ENCODE measurements around the gene RPP14. TPM values are rescaled to one million over a fixed set of nuclear protein-coding genes. Genes with fewer than 3 reads are reported as not detected.
"Not testable (repeated sequence)": the region's sequence is repeated elsewhere in the genome, so short reads cannot be mapped to it uniquely, and the experiment has no call there.

The RPP14 gene
- 17.0 and 25.1 TPM in 2 replicates for total RNA-seq (2014; rRNA removed; shearing (Covaris generic))

DNA sequence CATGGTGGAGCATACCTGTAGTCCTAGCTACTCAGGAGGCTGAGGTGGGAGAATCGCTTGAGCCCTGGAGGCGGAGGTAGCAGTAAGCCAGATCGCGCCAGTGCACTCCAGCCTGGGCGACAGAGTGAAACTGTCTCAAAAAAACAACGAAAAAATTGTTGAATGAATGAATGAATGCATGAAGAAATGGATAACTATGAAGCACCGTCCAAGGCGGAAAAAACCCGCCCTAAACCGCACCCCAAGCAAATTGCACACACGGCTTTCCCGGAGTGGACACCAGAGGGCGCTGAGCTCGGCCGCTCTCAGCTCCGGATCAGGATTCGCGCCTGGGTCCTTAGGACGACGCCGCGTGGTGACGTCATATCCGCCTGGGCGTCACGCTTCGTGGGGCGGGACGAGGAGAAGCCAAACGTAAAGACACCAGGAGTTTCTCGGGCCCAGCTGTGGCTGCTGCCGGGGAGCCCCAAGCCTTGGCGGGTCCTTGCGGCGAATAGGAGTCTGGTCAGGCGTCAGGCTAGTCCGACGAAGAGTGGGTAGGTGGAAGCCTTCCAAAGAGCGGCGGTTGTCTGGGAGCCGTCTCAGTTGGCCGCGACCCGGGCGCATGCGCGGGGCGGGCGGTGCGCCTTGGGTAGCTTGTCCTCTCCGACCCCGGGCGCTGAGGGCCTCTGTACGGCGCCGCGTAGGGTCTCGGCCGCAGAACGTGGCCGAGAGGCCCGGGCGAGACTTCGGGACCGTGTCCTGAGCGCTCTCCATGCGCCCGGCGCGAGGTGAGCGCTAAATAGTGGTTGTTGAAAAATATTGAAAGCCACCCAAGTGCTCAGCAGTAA, at the start of gene RPP14, which contains the start of gene HTD2:
Gene RPP14 (plus strand): TSS at position 364 of the 830 bp plus-strand sequence. CDS start 4,085 bp downstream, outside the sequence.
Gene HTD2 (plus strand): TSS at position 639 of the 830 bp plus-strand sequence. CDS start 11,094 bp downstream, outside the sequence.
- DNase-seq (ENCODE audit: low spot score), result peak; percentile 96
- in situ Hi-C loops (cut with HindIII; ENCODE audit: low sequenced_read_pairs), result loop anchor here (10.0 kb wide), 1 partner anchor 111 kb away; no protein-coding TSS in a partner anchor

GRCh38 chr3:58256511-58256910, 49.5 kb upstream of the RPP14 start:
- in situ Hi-C loops (cut with HindIII; ENCODE audit: low sequenced_read_pairs), result no loop called here
- DNase-seq (ENCODE audit: low spot score), result no peak

DNA sequence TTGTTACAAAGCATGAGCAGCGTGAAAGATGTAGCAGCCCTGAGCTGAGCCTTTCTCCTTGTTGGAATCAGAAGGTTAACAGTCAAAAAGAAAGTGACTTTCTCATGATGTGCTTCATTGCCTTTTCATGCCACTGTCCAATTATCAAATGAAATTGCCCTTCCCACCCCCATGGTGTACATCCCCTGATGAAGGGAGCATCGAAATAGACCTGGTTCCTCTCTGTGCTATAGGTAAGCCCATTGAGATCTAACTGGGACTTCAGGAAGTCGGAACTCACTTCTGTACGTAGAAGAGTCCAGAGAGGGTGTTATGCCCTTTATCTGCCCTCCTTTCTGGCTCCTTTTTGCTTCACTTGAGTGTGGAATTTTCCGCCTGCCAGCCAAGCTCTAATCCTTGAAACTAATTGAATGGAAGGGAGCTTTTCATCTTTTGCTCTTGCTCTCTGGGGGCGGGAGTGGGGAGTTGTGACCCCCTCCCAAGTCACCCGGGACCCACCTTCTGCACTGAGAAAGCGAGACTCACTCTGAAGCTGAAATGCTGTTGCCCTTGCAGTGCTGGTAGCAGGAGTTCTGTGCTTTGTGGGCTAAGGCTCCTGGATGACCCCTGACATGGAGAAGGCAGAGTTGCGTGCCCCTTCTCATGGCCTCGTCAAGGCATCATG, 47.5 kb upstream of the RPP14 start:
- DNase-seq (ENCODE audit: low spot score), result no peak
- in situ Hi-C loops (cut with HindIII; ENCODE audit: low sequenced_read_pairs), result no loop called here

GRCh38 chr3:58260261-58260731, 45.7 kb upstream of the RPP14 start:
- peak; percentile 89 for DNase-seq (ENCODE audit: low spot score)

GRCh38 chr3:58260733-58261132, 45.3 kb upstream of the RPP14 start:
- peak; percentile 86 for DNase-seq (ENCODE audit: low spot score)
- in situ Hi-C loops (cut with HindIII; ENCODE audit: low sequenced_read_pairs), result no loop called here

More at GRCh38 chr3:58260261-58260731, 45.7 kb upstream of the RPP14 start:
- in situ Hi-C loops (cut with HindIII; ENCODE audit: low sequenced_read_pairs), result no loop called here

GRCh38 chr3:58261954-58262666, 43.9 kb upstream of the RPP14 start:
- in situ Hi-C loops (cut with HindIII; ENCODE audit: low sequenced_read_pairs), result no loop called here
- DNase-seq (ENCODE audit: low spot score), result no peak

GRCh38 chr3:58266577-58266976, 39.5 kb upstream of the RPP14 start:
- DNase-seq (ENCODE audit: low spot score), result peak; percentile 89
- in situ Hi-C loops (cut with HindIII; ENCODE audit: low sequenced_read_pairs), result no loop called here

DNA sequence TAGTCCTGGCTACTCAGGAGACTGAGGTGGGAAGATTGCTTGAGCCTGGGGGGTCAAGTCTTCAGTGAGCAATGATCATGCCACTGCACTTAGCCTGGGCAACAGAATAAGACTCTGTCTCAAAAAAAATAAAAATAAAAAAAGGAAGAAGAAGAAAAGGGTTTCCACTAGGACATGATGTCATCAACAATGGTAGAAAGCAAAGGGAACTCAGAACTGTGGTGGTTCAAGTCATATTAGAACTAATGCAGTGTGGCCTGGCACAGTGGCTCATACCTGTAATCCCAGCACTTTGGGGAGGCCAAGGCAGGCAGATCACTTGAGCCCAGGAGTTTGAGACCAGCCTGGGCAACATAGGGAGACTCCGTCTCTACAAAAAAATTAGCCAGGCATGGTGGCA, 38.5 kb upstream of the RPP14 start:
- DNase-seq (ENCODE audit: low spot score); in situ Hi-C loops (cut with HindIII; ENCODE audit: low sequenced_read_pairs): not testable (repeated sequence)

GRCh38 chr3:58269356-58269755, 36.7 kb upstream of the RPP14 start:
- in situ Hi-C loops (cut with HindIII; ENCODE audit: low sequenced_read_pairs), result no loop called here

GRCh38 chr3:58270485-58270884, 35.6 kb upstream of the RPP14 start:
- DNase-seq (ENCODE audit: low spot score), result no peak
- in situ Hi-C loops (cut with HindIII; ENCODE audit: low sequenced_read_pairs), result no loop called here

More at GRCh38 chr3:58269356-58269755, 36.7 kb upstream of the RPP14 start:
- no peak for DNase-seq (ENCODE audit: low spot score)

DNA sequence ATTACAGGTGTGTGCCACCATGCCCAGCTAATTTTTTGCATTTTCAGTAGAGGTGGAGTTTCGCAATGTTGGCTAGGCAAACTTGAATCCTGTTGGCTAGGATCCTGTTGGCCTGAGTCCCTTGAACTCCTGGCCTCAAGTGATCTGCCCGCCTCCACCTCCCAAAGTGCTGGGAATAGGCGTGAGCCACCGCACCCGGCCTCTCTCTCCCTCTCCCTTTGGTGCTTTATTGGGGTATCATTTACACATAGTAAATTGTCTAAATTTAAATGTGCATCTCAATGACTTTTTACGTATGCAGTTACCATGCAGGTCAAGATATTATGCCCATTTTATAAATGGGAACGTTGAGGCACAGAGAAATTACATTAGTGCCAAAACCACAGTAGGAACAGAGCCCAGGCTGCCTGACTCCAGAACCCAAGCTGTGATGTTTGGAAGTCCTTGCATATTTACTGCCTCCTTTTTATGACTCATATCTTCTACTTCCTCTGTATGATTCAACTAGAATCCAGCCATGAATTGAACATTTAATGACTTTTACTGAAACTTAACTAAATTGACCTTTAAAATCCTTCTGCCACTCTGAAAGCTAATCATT, 34.0 kb upstream of the RPP14 start:
- in situ Hi-C loops (cut with HindIII; ENCODE audit: low sequenced_read_pairs), result no loop called here
- DNase-seq (ENCODE audit: low spot score), result no peak

- DNase-seq (ENCODE audit: low spot score), result no peak
- in situ Hi-C loops (cut with HindIII; ENCODE audit: low sequenced_read_pairs), result no loop called here
Measured at GRCh38 chr3:58272891-58273290, 33.2 kb upstream of the RPP14 start.

- DNase-seq (ENCODE audit: low spot score); in situ Hi-C loops (cut with HindIII; ENCODE audit: low sequenced_read_pairs): not testable (repeated sequence)
Measured at GRCh38 chr3:58273362-58273761, 32.7 kb upstream of the RPP14 start.

DNA sequence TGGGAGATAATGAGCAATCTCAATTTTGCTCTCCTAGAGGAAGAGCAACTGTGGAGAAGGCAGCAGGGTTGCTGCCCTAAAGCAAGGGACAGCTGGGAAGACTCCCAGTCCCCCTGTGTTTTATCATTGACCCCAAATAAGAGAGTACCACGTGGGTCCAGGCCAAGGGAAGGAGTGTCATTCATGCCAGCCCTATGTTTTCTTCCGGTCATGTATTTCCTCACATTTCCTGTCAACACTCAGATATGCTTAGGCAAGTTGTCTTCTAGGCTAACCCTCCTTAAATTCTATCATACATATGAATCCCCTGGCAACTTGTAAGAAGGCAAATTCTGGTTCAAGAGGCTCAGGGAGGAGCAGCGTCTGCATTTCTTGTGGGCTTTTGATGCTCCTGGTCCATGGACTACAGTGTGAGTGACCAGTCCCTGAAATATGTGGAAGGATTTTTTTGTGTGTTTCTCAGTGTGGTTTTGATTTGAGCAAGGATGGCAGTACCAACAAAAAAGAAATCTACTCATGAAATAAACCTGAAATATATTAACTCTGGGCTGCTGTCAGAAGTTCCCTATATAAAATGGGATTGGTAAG, 31.9 kb upstream of the RPP14 start:
- in situ Hi-C loops (cut with HindIII; ENCODE audit: low sequenced_read_pairs), result no loop called here

GRCh38 chr3:58281069-58281468, 25.0 kb upstream of the RPP14 start:
- no peak for DNase-seq (ENCODE audit: low spot score)
- in situ Hi-C loops (cut with HindIII; ENCODE audit: low sequenced_read_pairs), result no loop called here

More for the DNA sequence above, 31.9 kb upstream of the RPP14 start:
- DNase-seq (ENCODE audit: low spot score), result no peak

DNA sequence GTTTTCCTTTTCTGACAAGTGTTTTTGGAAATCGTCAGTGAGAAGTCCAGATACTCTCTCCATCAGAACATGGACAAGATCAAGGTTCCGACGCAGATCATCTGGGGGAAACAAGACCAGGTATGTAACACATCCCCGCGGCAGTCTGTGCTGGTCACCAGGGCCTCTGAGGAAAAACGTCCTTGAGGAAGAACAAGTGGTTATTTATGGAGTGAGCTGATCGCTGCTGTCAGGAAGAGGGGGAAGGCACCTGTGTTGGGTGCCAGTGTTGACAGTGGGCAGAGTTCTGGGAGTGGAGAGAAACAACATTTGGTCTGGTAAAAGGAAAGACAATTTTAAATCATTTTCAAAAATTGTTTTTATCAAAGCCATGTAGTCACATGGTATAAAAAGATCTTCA, 20.7 kb upstream of the RPP14 start:
- in situ Hi-C loops (cut with HindIII; ENCODE audit: low sequenced_read_pairs), result no loop called here

DNA sequence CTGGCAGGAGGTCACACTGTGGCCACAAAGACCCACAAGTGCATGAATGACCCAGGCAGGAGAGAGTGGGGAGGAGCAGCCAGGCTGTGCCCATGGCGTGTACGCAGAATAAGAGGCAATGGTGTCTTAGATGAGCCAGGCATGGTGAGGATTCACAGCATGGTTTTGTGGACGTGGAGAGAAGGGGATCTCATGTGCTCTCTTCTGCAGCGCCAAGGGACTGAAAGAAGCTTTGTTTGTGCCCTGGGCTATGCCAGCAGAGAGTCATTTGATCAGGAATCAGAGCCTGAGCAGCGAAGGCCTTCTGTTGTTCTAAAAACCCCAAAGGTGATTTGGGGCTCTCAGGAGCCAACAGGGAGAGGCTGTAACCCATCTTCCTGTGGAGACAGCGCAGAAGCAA, 18.7 kb upstream of the RPP14 start:
- in situ Hi-C loops (cut with HindIII; ENCODE audit: low sequenced_read_pairs), result no loop called here
- no peak for DNase-seq (ENCODE audit: low spot score)

More for the DNA sequence above, 20.7 kb upstream of the RPP14 start:
- no peak for DNase-seq (ENCODE audit: low spot score)

GRCh38 chr3:58288011-58288728, 17.9 kb upstream of the RPP14 start:
- DNase-seq (ENCODE audit: low spot score), result peak; percentile 94
- in situ Hi-C loops (cut with HindIII; ENCODE audit: low sequenced_read_pairs), result no loop called here
